HG02981 (cell line): ENCODE data around the gene RRAS.

Experiments
- ATAC-seq: cut with Tn5 transposase; IDR thresholded peaks from one replicate; pipeline ENCODE4 v1.9.1; 2021; ENCODE audit warnings: mild to moderate bottlenecking, moderate library complexity; ENCODE audit not compliant: unreplicated experiment

Gene RRAS

GRCh38 chr19:49640113-49640898 is at the start of gene RRAS:
TSS of gene RRAS (minus strand) at chr19:49640143. CDS start at chr19:49640098, 45 bp downstream.
- peak; percentile 57 for ATAC-seq

- ATAC-seq = no peak
These were observed 49.5 kb upstream of the RRAS start, which contains the start of gene ADM5 for GRCh38 chr19:49689133-49690078. TSS of gene ADM5 (plus strand) at chr19:49689594. CDS start at chr19:49689838, 244 bp downstream.

- ATAC-seq = no peak
These were observed 48.7 kb upstream of the RRAS start for GRCh38 chr19:49688531-49689132.

- no peak for ATAC-seq
These were observed 47.8 kb upstream of the RRAS start for GRCh38 chr19:49687566-49688316.

- no peak for ATAC-seq
These were observed 47.2 kb upstream of the RRAS start for GRCh38 chr19:49687150-49687549.

GRCh38 chr19:49686503-49687088 is 46.7 kb upstream of the RRAS start:
- ATAC-seq = no peak

GRCh38 chr19:49685845-49686332 is 45.9 kb upstream of the RRAS start:
- ATAC-seq = no peak

- no peak for ATAC-seq
These were observed 45.1 kb upstream of the RRAS start for GRCh38 chr19:49684983-49685553.

GRCh38 chr19:49684251-49684982 is 44.5 kb upstream of the RRAS start:
- no peak for ATAC-seq

- ATAC-seq = no peak
These were observed 43.9 kb upstream of the RRAS start for GRCh38 chr19:49683814-49684250.

- no peak for ATAC-seq
These were observed 42.3 kb upstream of the RRAS start for GRCh38 chr19:49682274-49682673.

- no peak for ATAC-seq
These were observed 41.9 kb upstream of the RRAS start for GRCh38 chr19:49681830-49682229.

GRCh38 chr19:49680421-49681351 is 40.7 kb upstream of the RRAS start:
- ATAC-seq = no peak

GRCh38 chr19:49679771-49680413 is 39.9 kb upstream of the RRAS start:
- ATAC-seq = no peak

- ATAC-seq = no peak
These were observed 39.2 kb upstream of the RRAS start for GRCh38 chr19:49678985-49679770.

GRCh38 chr19:49677901-49678674 is 38.1 kb upstream of the RRAS start:
- ATAC-seq = no peak
